Ovary (tissue), 9 donors: ENCODE results near the gene NPFF. TPM values are rescaled to one million over a fixed set of nuclear protein-coding genes. Genes with fewer than 3 reads are reported as not detected.

Experiments used
- DNase-seq, 5 donors: peaks; one replicate each; pipeline ENCODE4 v3.0.0-alpha.2; 2019 to 2020
- H3K27ac ChIP-seq, 2 donors: fragments of 200-600 bp; one replicate each; pipeline versions ENCODE4 v1.5.1 to v1.8.0; 2019 to 2022
- H3K27me3 ChIP-seq: fragments of 200-600 bp; one replicate; pipeline ENCODE4 v1.8.0; 2022
- H3K36me3 ChIP-seq: fragments of 200-600 bp; sonication (generic); one replicate; pipeline ENCODE4 v1.5.1; 2019
- H3K4me1 ChIP-seq: one replicate; pipeline ENCODE4 v1.8.1; 2013; ENCODE audit warnings: mild to moderate bottlenecking, moderate library complexity; ENCODE audit not compliant: insufficient read depth
- H3K4me3 ChIP-seq: fragments of 200-600 bp; sonication (generic); one replicate; pipeline ENCODE4 v1.5.1; 2017
- H3K9me3 ChIP-seq, 2 donors: fragments of 200-600 bp in 1 of 2; sonication (generic) in 1 of 2; one replicate each; pipeline versions ENCODE4 v1.5.1 to v1.8.1; 2013 to 2019; ENCODE audit warnings: mild to moderate bottlenecking in 1 of 2, moderate library complexity in 1 of 2
- CTCF ChIP-seq, 3 donors: fragments of 450-650 bp in 2 of 3; fragments of 200-600 bp in 1 of 3; IDR thresholded peaks; one replicate each; pipeline versions ENCODE4 v1.5.1 to v1.8.0; 2016 to 2022; ENCODE audit warnings: antibody characterized with exemption in 3 of 3, mild to moderate bottlenecking in 1 of 3
- EP300 ChIP-seq: sonication (generic); formaldehyde crosslinking; IDR thresholded peaks from one replicate; pipeline ENCODE4 v1.6.1; 2017; ENCODE audit warnings: antibody characterized with exemption
- POLR2A ChIP-seq: fragments of 450-650 bp; IDR thresholded peaks from one replicate; pipeline ENCODE4 v1.6.1; 2017; ENCODE audit warnings: antibody characterized with exemption, mild to moderate bottlenecking, moderate library complexity
- WGBS, 3 donors: extraction: QIAGEN DNeasy Blood & Tissue Kit in 1 of 3; methylation state at CpG; one replicate each; pipeline versions ENCODE4 v1.1.5 to v1.1.7; 2013 to 2017; 5-methylcytosine and 5-hydroxymethylcytosine counted together
- intact Hi-C, 4 donors: fragments of 100-400 bp; cut with DNase I; formaldehyde crosslinking; loops; one replicate each; pipeline versions ENCODE4 v1.11.0 to v1.15.1; 2022 to 2023
- polyA plus RNA-seq, 2 donors: library from polyadenylated mRNA; stranded (reverse); fragments of 200-250 nt in 1 of 2; fragments of 350-450 nt in 1 of 2; fragmentation: Illumina TruSeq in 1 of 2; extraction: RNeasy Lipid Tissue Mini Kit (QIAGEN cat#74804) in 1 of 2; gene quantifications; one replicate each; pipeline ENCODE4 v1.2.3, GENCODE V29; 2013 to 2014
- small RNA-seq: library from RNA; depleted of rRNA; stranded (forward); fragments of <200 nt; gene quantifications from one replicate; pipeline ENCODE3, GENCODE V24; 2016
- total RNA-seq, 7 donors: library from RNA; depleted of rRNA in 2 of 7; stranded (reverse); fragments of >200 nt in 2 of 7; fragmentation: NEBNext Ultra II Directional in 3 of 7; extraction: Animal tissue kit (Norgen Biotek cat#: 25700) in 3 of 7; gene quantifications; one replicate each; pipeline versions ENCODE4 v1.1.0 to v1.2.4, GENCODE V29; 2016 to 2023
- donor health status: DM: no; HTN: no; CAD: no; lungs with moderate emphysema.
- donor health status: DM: no; HTN: no; CAD: no.
- donor health status: Bipolar disorder and iron deficiency.
- donor health status: DM: yes; HTN: yes; CAD: no.
- donor health status: DM: no; HTN: no; CAD: no.
- donor health status: DM: yes; HTN: yes; CAD: no.

NPFF gene
- total and polyA plus RNA-seq, 9 donors, result 0.68 to 1.1 TPM; not detected in 7

GRCh38 chr12:53462935-53463334 lies 44.3 kb downstream of the NPFF start:
- Histone ChIP-seq H3K4me1 (no peaks in the 10 kb centered on the region), H3K27me3 (no peaks in the 10 kb centered on the region), H3K36me3 (no peaks in the 10 kb centered on the region), H3K9me3 (no peaks in the 10 kb centered on the region), H3K27ac (no peak overlapping the region), H3K4me3 (no peak overlapping the region)
- TF ChIP-seq EP300 (no peak), CTCF (IDR thresholded peaks at IDR 0.05) (no peak), POLR2A (no peak)
- WGBS, 3 donors, result 54 to 58% (median 55%) methylated on average over 3 of the region's 3 CpGs
- DNase-seq, result no peak
- intact Hi-C loops, result loop anchor here in 1 of 4 donors (5.0 kb wide), 1 partner anchor 44 kb away; the partner anchor contains the start of gene NPFF

- H3K27me3 ChIP-seq, result no peaks in the 10 kb centered on the region
- intact Hi-C loops, result loop anchor here in 1 of 4 donors (5.0 kb wide), 1 partner anchor 46 kb away; the partner anchor contains the start of gene NPFF
- H3K4me3 ChIP-seq, result no peak overlapping the region
- no peaks in the 10 kb centered on the region for H3K36me3 ChIP-seq
- H3K9me3 ChIP-seq, result no peaks in the 10 kb centered on the region
- no peak for DNase-seq
- no peaks in the 10 kb centered on the region for H3K4me1 ChIP-seq
- no peak overlapping the region for H3K27ac ChIP-seq
- 72 to 78% (median 75%) methylated on average over 8 of the region's 8 CpGs for WGBS, 3 donors
- TF ChIP-seq CTCF (IDR thresholded peaks at IDR 0.05) (no peak), EP300 (no peak), POLR2A (no peak)
Observed at GRCh38 chr12:53461591-53461990, 45.7 kb downstream of the NPFF start.

GRCh38 chr12:53461059-53461458 lies 46.2 kb downstream of the NPFF start:
- no peak for DNase-seq
- Histone ChIP-seq H3K36me3 (no peaks in the 10 kb centered on the region), H3K27me3 (no peaks in the 10 kb centered on the region), H3K27ac (no peak overlapping the region), H3K9me3 (no peaks in the 10 kb centered on the region), H3K4me3 (no peak overlapping the region), H3K4me1 (no peaks in the 10 kb centered on the region)
- intact Hi-C loops, result loop anchor here in 1 of 4 donors (5.0 kb wide), 1 partner anchor 46 kb away; the partner anchor contains the start of gene NPFF
- TF ChIP-seq EP300 (no peak), CTCF (IDR thresholded peaks at IDR 0.05) (no peak), POLR2A (no peak)
- 60 to 75% (median 63%) methylated on average over 3 of the region's 3 CpGs for whole genome bisulfite sequencing, 3 donors

GRCh38 chr12:53459097-53459496 lies 48.2 kb downstream of the NPFF start:
- intact Hi-C loops, result no loop called here
- peaks cover 2% of the 10 kb centered on the region for H3K4me1 ChIP-seq

More at GRCh38 chr12:53459097-53459496, 48.2 kb downstream of the NPFF start:
- no peak overlapping the region for H3K4me3 ChIP-seq
- H3K27me3 ChIP-seq, result no peaks in the 10 kb centered on the region
- H3K36me3 ChIP-seq, result no peaks in the 10 kb centered on the region
- H3K27ac ChIP-seq, result no peak overlapping the region
- no peak for TF ChIP-seq POLR2A
- TF ChIP-seq CTCF (IDR thresholded peaks at IDR 0.05), result no peak
- TF ChIP-seq EP300, result no peak
- H3K9me3 ChIP-seq, result no peaks in the 10 kb centered on the region
- DNase-seq, result no peak
- WGBS, 3 donors, result 61 to 69% (median 68%) methylated on average over 4 of the region's 4 CpGs

Small RNA genes lying within 50 kb of the gene (small RNA-seq; reads per million reads assigned to genes)
- not detected for gene AC023509.3

Other genes with a start within 250 kb of the NPFF start
- 1 to 10 TPM in 1 of 7 donors, under 1 TPM in 6; 0.11 to 1.6 (median 0.24) TPM for gene ESPL1, start 239.2 kb downstream of the NPFF start, total RNA-seq
- under 1 TPM; 0.37 to 0.40 TPM for gene ESPL1, start 239.2 kb downstream of the NPFF start, polyA plus RNA-seq
- gene PFDN5, start 211.9 kb downstream of the NPFF start, total RNA-seq, result 1,000 to 10,000 TPM in 2 of 7 donors, 100 to 1,000 TPM in 5; 603 to 1,792 (median 728) TPM
- 1,000 to 10,000 TPM; 1,635 to 1,700 TPM for gene PFDN5, start 211.9 kb downstream of the NPFF start, polyA plus RNA-seq
- 10 to 100 TPM; 45.3 to 80.3 (median 57.8) TPM for gene MYG1, start 207.8 kb downstream of the NPFF start, total RNA-seq
- gene MYG1, start 207.8 kb downstream of the NPFF start, polyA plus RNA-seq, result 10 to 100 TPM; 29.9 to 75.5 TPM
- 10 to 100 TPM; 23.4 to 47.6 (median 43.0) TPM for gene AAAS, start 185.9 kb downstream of the NPFF start, total RNA-seq
- gene AAAS, start 185.9 kb downstream of the NPFF start, polyA plus RNA-seq, result 10 to 100 TPM; 41.4 to 42.9 TPM
- gene SP7, start 171.1 kb downstream of the NPFF start, total RNA-seq, result not detected
- under 1 TPM; 0.02 to 0.10 TPM for gene SP7, start 171.1 kb downstream of the NPFF start, polyA plus RNA-seq
- gene SP1, start 127.3 kb downstream of the NPFF start, total RNA-seq, result 100 to 1,000 TPM in 2 of 7 donors, 10 to 100 TPM in 5; 48.7 to 109 (median 90.8) TPM
- 10 to 100 TPM; 25.7 to 59.2 TPM for gene SP1, start 127.3 kb downstream of the NPFF start, polyA plus RNA-seq
- gene AMHR2, start 83.6 kb downstream of the NPFF start, total RNA-seq, result 10 to 100 TPM; 15.3 to 48.6 (median 35.0) TPM
- gene AMHR2, start 83.6 kb downstream of the NPFF start, polyA plus RNA-seq, result 10 to 100 TPM; 11.2 to 32.5 TPM
- gene PRR13, start 65.8 kb downstream of the NPFF start, total RNA-seq, result 100 to 1,000 TPM in 4 of 7 donors, 10 to 100 TPM in 3; 46.1 to 131 (median 116) TPM
- gene PRR13, start 65.8 kb downstream of the NPFF start, polyA plus RNA-seq, result 100 to 1,000 TPM; 125 to 320 TPM
- gene PCBP2, start 55.4 kb downstream of the NPFF start, total RNA-seq, result 1,000 to 10,000 TPM in 2 of 7 donors, 100 to 1,000 TPM in 5; 413 to 1,163 (median 948) TPM
- gene PCBP2, start 55.4 kb downstream of the NPFF start, polyA plus RNA-seq, result 1,000 to 10,000 TPM in 1 of 2 donors, 100 to 1,000 TPM in 1; 642 to 1,354 TPM
- 10 to 100 TPM; 19.5 to 53.2 (median 30.8) TPM for gene MAP3K12, start 8.0 kb downstream of the NPFF start, total RNA-seq
- 10 to 100 TPM; 19.5 to 33.4 TPM for gene MAP3K12, start 8.0 kb downstream of the NPFF start, polyA plus RNA-seq
- gene TARBP2, start 6.2 kb downstream of the NPFF start, total RNA-seq, result 10 to 100 TPM; 14.1 to 25.6 (median 21.9) TPM
- gene TARBP2, start 6.2 kb downstream of the NPFF start, polyA plus RNA-seq, result 10 to 100 TPM in 1 of 2 donors, 1 to 10 TPM in 1; 9.8 to 19.9 TPM
- gene ATF7, start 118.9 kb upstream of the NPFF start, total RNA-seq, result 10 to 100 TPM; 19.8 to 60.8 (median 41.3) TPM
- 10 to 100 TPM; 25.1 to 68.5 TPM for gene ATF7, start 118.9 kb upstream of the NPFF start, polyA plus RNA-seq
- 100 to 1,000 TPM; 241 to 345 (median 289) TPM for gene ATP5MC2, start 168.6 kb upstream of the NPFF start, total RNA-seq
- gene ATP5MC2, start 168.6 kb upstream of the NPFF start, polyA plus RNA-seq, result 100 to 1,000 TPM; 438 to 485 TPM
- gene CALCOCO1, start 220.0 kb upstream of the NPFF start, total RNA-seq, result 100 to 1,000 TPM in 5 of 7 donors, 10 to 100 TPM in 2; 52.2 to 170 (median 134) TPM
- 100 to 1,000 TPM; 142 to 202 TPM for gene CALCOCO1, start 220.0 kb upstream of the NPFF start, polyA plus RNA-seq
- gene CISTR, start 244.5 kb upstream of the NPFF start, total RNA-seq, result not detected
- gene CISTR, start 244.5 kb upstream of the NPFF start, polyA plus RNA-seq, result not detected